PC-3 (cell line): ENCODE results near the gene SPSB1. TPM values are rescaled to one million over a fixed set of nuclear protein-coding genes. Genes with fewer than 3 reads are reported as not detected.

Experiments used
- ATAC-seq: fragments of 200-7000 bp; cut with Tn5 transposase; 2 replicates; pipeline ENCODE4 v1.9.1; 2020; ENCODE audit warnings: mild to moderate bottlenecking, moderate library complexity
- BruUV-seq: library from RNA; stranded (reverse); fragments of 400-500 nt; replicated peaks from 2 replicates; lab custom pipeline; 2021; lab: Mats Ljungman, UMichigan
- CTCF ChIA-PET: fragments of 300-600 bp; sonication (Branson Sonifier 250); formaldehyde crosslinking; loops from one replicate; lab custom pipeline; 2022; ENCODE audit warnings: antibody characterized with exemption; lab: Charles Lee
- POLR2A ChIA-PET: fragments of 300-600 bp; sonication (Branson Sonifier 250); formaldehyde crosslinking; loops from one replicate; lab custom pipeline; 2022; ENCODE audit warnings: antibody characterized with exemption; ENCODE audit not compliant: unreplicated experiment; lab: Charles Lee
- DNase-seq: peaks from one replicate; pipeline ENCODE4 v3.0.0-alpha.2; 2015
- H2AFZ ChIP-seq: fragments of 300-600 bp; sonication (generic); 2 replicates; pipeline ENCODE4 v1.6.0; 2016; ENCODE audit warnings: antibody characterized with exemption, low read length
- H3F3A ChIP-seq: fragments of 300-600 bp; sonication (generic); one replicate; pipeline ENCODE4 v1.6.0; 2017; ENCODE audit warnings: antibody characterized with exemption, low read length, control low read depth, mild to moderate bottlenecking; ENCODE audit not compliant: unreplicated experiment
- H3K27ac ChIP-seq: fragments of 300-600 bp; sonication (generic); 2 replicates; pipeline ENCODE4 v1.5.1; 2016; ENCODE audit warnings: mild to moderate bottlenecking, low read length
- H3K27me3 ChIP-seq: fragments of 300-600 bp; sonication (generic); 2 replicates; pipeline ENCODE4 v1.6.1; 2016; ENCODE audit warnings: low read length, mixed read lengths
- H3K36me3 ChIP-seq: fragments of 300-600 bp; sonication (generic); 2 replicates; pipeline ENCODE4 v1.6.1; 2016; ENCODE audit warnings: low read depth, mixed run types, low read length, mixed read lengths
- H3K4me1 ChIP-seq: fragments of 300-600 bp; sonication (generic); 2 replicates; pipeline ENCODE4 v1.5.1; 2016; ENCODE audit warnings: low read length; ENCODE audit not compliant: insufficient read depth
- H3K4me2 ChIP-seq: fragments of 300-600 bp; sonication (generic); 2 replicates; pipeline ENCODE4 v1.6.0; 2016; ENCODE audit warnings: low read length
- H3K4me3 ChIP-seq: fragments of 300-600 bp; sonication (generic); 2 replicates; pipeline ENCODE4 v1.5.1; 2016; ENCODE audit warnings: mild to moderate bottlenecking, low read length, mixed read lengths
- H3K79me2 ChIP-seq: fragments of 300-600 bp; sonication (generic); 2 replicates; pipeline ENCODE4 v1.6.1; 2017; ENCODE audit warnings: low read length, mixed read lengths
- H3K9ac ChIP-seq: fragments of 300-600 bp; sonication (generic); 2 replicates; pipeline ENCODE4 v1.6.0; 2016; ENCODE audit warnings: mild to moderate bottlenecking, low read length
- H3K9me2 ChIP-seq: fragments of 300-600 bp; sonication (generic); replicated peaks from 2 replicates; pipeline ENCODE4 v1.6.1; 2016; ENCODE audit warnings: mixed run types, low read length, mixed read lengths
- H3K9me3 ChIP-seq: fragments of 300-600 bp; sonication (generic); 2 replicates; pipeline ENCODE4 v1.6.1; 2016; ENCODE audit warnings: low read length, mixed read lengths
- H4K20me1 ChIP-seq: fragments of 300-600 bp; sonication (generic); 2 replicates; pipeline ENCODE4 v1.6.1; 2016; ENCODE audit warnings: low read length, mixed read lengths
- CTCF ChIP-seq: fragments of 300-600 bp; sonication (generic); conservative IDR thresholded peaks from 2 replicates; pipeline ENCODE4 v1.5.1; 2017; ENCODE audit warnings: antibody characterized with exemption, low read depth, mild to moderate bottlenecking, low read length
- EZH2 ChIP-seq: fragments of 300-600 bp; sonication (generic); IDR thresholded peaks from one replicate; pipeline ENCODE4 v1.6.1; 2017; ENCODE audit warnings: antibody characterized with exemption, mild to moderate bottlenecking, low read length; ENCODE audit not compliant: unreplicated experiment
- EZH2phosphoT487 ChIP-seq: fragments of 300-600 bp; sonication (generic); IDR thresholded peaks from 2 replicates; pipeline ENCODE4 v1.6.1; 2018; ENCODE audit warnings: mild to moderate bottlenecking, antibody characterized with exemption, low read length, borderline replicate concordance
- intact Hi-C: fragments of 100-400 bp; cut with micrococcal nuclease; formaldehyde crosslinking; loops from 2 replicates; pipeline ENCODE4 v1.9.0; 2023
- total RNA-seq: library from RNA; depleted of rRNA; stranded (reverse); fragments of >200 nt; gene quantifications from 2 replicates; pipeline ENCODE4 v1.2.3, GENCODE V29; 2014

The SPSB1 gene
- total RNA-seq, 1 experiment from 2014 or later, result 18.1 TPM

DNA sequence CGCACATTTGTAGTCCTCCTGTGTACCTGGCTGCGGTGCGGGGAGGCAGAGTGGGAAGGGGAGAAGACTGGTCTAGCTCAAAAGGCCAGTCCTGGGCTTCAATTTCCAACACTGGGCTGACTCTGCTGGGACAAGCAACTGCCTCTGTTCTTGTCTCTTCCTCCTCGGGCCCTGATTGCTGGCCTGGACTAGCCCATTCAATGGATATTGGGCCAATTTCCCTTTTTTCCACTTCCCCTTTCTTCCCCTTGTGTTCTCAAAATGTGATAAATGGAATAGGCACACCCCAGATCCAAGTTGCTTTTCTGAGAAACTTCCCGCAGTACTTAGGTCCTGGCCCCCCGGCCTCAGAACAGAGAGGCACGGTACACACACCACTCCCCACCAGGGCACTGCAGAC lies 48.2 kb downstream of the SPSB1 start:
- H4K20me1 ChIP-seq, result 0 out of 2 replicates have a peak, but pooled peaks cover 4% of the 10 kb centered on the region
- H2AFZ ChIP-seq, result no peak overlapping the region
- no peak overlapping the region for H3K4me2 ChIP-seq
- ATAC-seq, result no peak
- ChIA-PET CTCF (no interaction called here), POLR2A (interaction anchor here (0.6 kb wide), 1 partner anchor 72 kb away, joined by 3 read pairs; no protein-coding TSS in a partner anchor)
- H3K27ac ChIP-seq, result no peak overlapping the region
- H3K9ac ChIP-seq, result no peak overlapping the region
- no peaks in the 10 kb centered on the region for H3K27me3 ChIP-seq
- H3K36me3 ChIP-seq, result no peaks in the 10 kb centered on the region
- intact Hi-C loops, result no loop called here
- H3K4me3 ChIP-seq, result no peak overlapping the region
- no peaks in the 10 kb centered on the region for H3F3A ChIP-seq
- H3K4me1 ChIP-seq, result no peaks in the 10 kb centered on the region
- DNase-seq, result no peak
- TF ChIP-seq EZH2phosphoT487, result no peak
- TF ChIP-seq CTCF, result no peak
- no peak for TF ChIP-seq EZH2
- no TSS peak for BruUV-seq
- H3K79me2 ChIP-seq, result peaks cover 85% of the 10 kb centered on the region
- H3K9me3 ChIP-seq, result no peaks in the 10 kb centered on the region
- H3K9me2 ChIP-seq, result no peaks in the 10 kb centered on the region

DNA sequence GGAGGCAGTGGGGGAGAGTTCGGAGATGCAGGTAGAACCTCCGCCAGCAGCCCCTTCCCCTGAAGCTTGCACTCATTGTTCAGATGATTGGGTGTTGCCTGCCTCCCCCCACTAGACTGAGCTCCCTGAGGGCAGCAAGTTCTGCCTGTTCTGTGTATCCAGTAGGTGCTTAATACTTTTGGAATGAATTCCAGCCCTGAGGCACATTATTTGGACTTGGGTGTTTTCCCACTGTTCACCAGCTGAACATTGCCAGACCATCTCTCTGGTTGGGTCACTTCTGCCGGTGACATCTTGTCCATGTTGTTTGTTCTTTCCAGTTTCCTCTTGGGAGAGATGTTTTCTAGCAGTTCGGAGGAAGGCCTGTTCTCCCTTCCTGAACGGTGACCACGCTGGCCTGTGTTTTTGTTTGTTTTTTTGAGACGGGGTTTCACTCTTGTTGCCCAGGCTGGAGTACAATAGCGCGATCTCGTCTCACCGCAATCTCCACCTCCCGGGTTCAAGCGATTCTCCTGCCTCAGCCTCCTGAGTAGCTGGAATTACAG lies 48.7 kb downstream of the SPSB1 start:
- ChIA-PET POLR2A (no interaction called here), CTCF (no interaction called here)
- H3K4me2 ChIP-seq, result no peak overlapping the region
- no peak overlapping the region for H3K27ac ChIP-seq
- H3K4me3 ChIP-seq, result no peak overlapping the region
- H3F3A ChIP-seq, result no peaks in the 10 kb centered on the region
- H3K27me3 ChIP-seq, result no peaks in the 10 kb centered on the region
- H3K9me2 ChIP-seq, result no peaks in the 10 kb centered on the region
- H3K36me3 ChIP-seq, result no peaks in the 10 kb centered on the region
- no peak for DNase-seq
- intact Hi-C loops, result no loop called here
- BruUV-seq, result no TSS peak
- TF ChIP-seq EZH2 (no peak), EZH2phosphoT487 (no peak), CTCF (no peak)
- no peak for ATAC-seq
- H3K9me3 ChIP-seq, result no peaks in the 10 kb centered on the region
- H2AFZ ChIP-seq, result no peak overlapping the region
- peaks cover 88% of the 10 kb centered on the region for H3K79me2 ChIP-seq
- 0 out of 2 replicates have a peak, but pooled peaks cover 6% of the 10 kb centered on the region for H4K20me1 ChIP-seq
- no peak overlapping the region for H3K9ac ChIP-seq
- no peaks in the 10 kb centered on the region for H3K4me1 ChIP-seq

GRCh38 chr1:9343269-9343668 lies 50.6 kb downstream of the SPSB1 start:
- Histone ChIP-seq H4K20me1 (0 out of 2 replicates have a peak, but pooled peaks cover 6% of the 10 kb centered on the region), H3K9me2 (no peaks in the 10 kb centered on the region), H3K36me3 (no peaks in the 10 kb centered on the region), H3K9me3 (no peaks in the 10 kb centered on the region), H3K27ac (no peak overlapping the region), H3K27me3 (no peaks in the 10 kb centered on the region), H3F3A (no peaks in the 10 kb centered on the region), H3K4me1 (no peaks in the 10 kb centered on the region), H3K4me3 (no peak overlapping the region), H3K4me2 (no peak overlapping the region), H3K79me2 (peaks cover 87% of the 10 kb centered on the region), H2AFZ (no peak overlapping the region), H3K9ac (no peak overlapping the region)
- ATAC-seq, result no peak
- DNase-seq, result no peak
- intact Hi-C loops, result no loop called here
- BruUV-seq, result no TSS peak
- POLR2A ChIA-PET, result no interaction called here
- CTCF ChIA-PET, result no interaction called here
- TF ChIP-seq EZH2phosphoT487 (no peak), CTCF (no peak), EZH2 (no peak)
